SK-N-SH treated with all-trans-retinoic acid at 6 μM for 48 hours (cell line): ENCODE measurements around the gene RBMS1.

ENCODE experiments used
- ATAC-seq: fragments of 200-7000 bp; cut with Tn5 transposase; 3 replicates; pipeline ENCODE4 v1.9.1; 2020; ENCODE audit warnings: mild to moderate bottlenecking, moderate library complexity
- BACH2 ChIP-seq: fragments of 250-450 bp; sonication (Bioruptor Pico); IDR thresholded peaks from 2 replicates; pipeline ENCODE4 v1.9.0; 2021; ENCODE audit warnings: mild to moderate bottlenecking, borderline replicate concordance
- CREB5 ChIP-seq: fragments of 250-450 bp; sonication (Bioruptor Pico); IDR thresholded peaks from 2 replicates; pipeline ENCODE4 v1.5.1; 2020; ENCODE audit warnings: low read depth, mild to moderate bottlenecking, moderate library complexity
- CSDC2 ChIP-seq: fragments of 250-450 bp; sonication (Bioruptor Pico); IDR thresholded peaks from 2 replicates; pipeline ENCODE4 v1.5.0; 2020; ENCODE audit warnings: mild to moderate bottlenecking, moderate library complexity
- GLIS3 ChIP-seq: fragments of 250-450 bp; sonication (Bioruptor Pico); IDR thresholded peaks from 2 replicates; pipeline ENCODE4 v1.5.0; 2020; ENCODE audit warnings: mild to moderate bottlenecking, moderate library complexity
- ISL1 ChIP-seq: fragments of 250-450 bp; sonication (Bioruptor Pico); IDR thresholded peaks from 2 replicates; pipeline ENCODE4 v2.1.2; 2022; ENCODE audit warnings: mild to moderate bottlenecking, moderate library complexity
- OSR1 ChIP-seq: fragments of 250-450 bp; sonication (Bioruptor Pico); IDR thresholded peaks from 2 replicates; pipeline ENCODE4 v1.8.0; 2022; ENCODE audit warnings: moderate library complexity, mild to moderate bottlenecking, inconsistent platforms
- POU6F1 ChIP-seq: fragments of 250-450 bp; sonication (Bioruptor Pico); IDR thresholded peaks from 2 replicates; pipeline ENCODE4 v1.8.0; 2021; ENCODE audit warnings: low read depth, mild to moderate bottlenecking, moderate library complexity, borderline replicate concordance
- PPARA ChIP-seq: fragments of 250-450 bp; sonication (Bioruptor Pico); IDR thresholded peaks from 2 replicates; pipeline ENCODE4 v1.5.0; 2020; ENCODE audit warnings: mild to moderate bottlenecking, borderline replicate concordance
- RARB ChIP-seq: fragments of 250-450 bp; sonication (Bioruptor Pico); IDR thresholded peaks from 2 replicates; pipeline ENCODE4 v1.8.0; 2021; ENCODE audit warnings: mild to moderate bottlenecking, moderate library complexity
- SNAI2 ChIP-seq: fragments of 250-450 bp; sonication (Bioruptor Pico); IDR thresholded peaks from 2 replicates; pipeline ENCODE4 v1.5.0; 2020; ENCODE audit warnings: mild to moderate bottlenecking, moderate library complexity
- TCF4 ChIP-seq: fragments of 250-450 bp; sonication (Bioruptor Pico); IDR thresholded peaks from 2 replicates; pipeline ENCODE4 v1.8.0; 2021; ENCODE audit warnings: mild to moderate bottlenecking, moderate library complexity, borderline replicate concordance
- TOX ChIP-seq: fragments of 250-450 bp; sonication (Bioruptor Pico); IDR thresholded peaks from 2 replicates; pipeline ENCODE4 v1.8.0; 2021; ENCODE audit warnings: mild to moderate bottlenecking, moderate library complexity, borderline replicate concordance
- TSHZ2 ChIP-seq: fragments of 250-450 bp; sonication (Bioruptor Pico); IDR thresholded peaks from 2 replicates; pipeline ENCODE4 v1.5.0; 2020; ENCODE audit warnings: mild to moderate bottlenecking, moderate library complexity
- ZC3H10 ChIP-seq: fragments of 250-450 bp; sonication (Bioruptor Pico); IDR thresholded peaks from 2 replicates; pipeline ENCODE4 v1.5.1; 2021; ENCODE audit warnings: mild to moderate bottlenecking, moderate library complexity
- ZFP3 ChIP-seq: fragments of 250-450 bp; sonication (Bioruptor Pico); IDR thresholded peaks from 2 replicates; pipeline ENCODE4 v1.5.0; 2020; ENCODE audit warnings: mild to moderate bottlenecking, moderate library complexity
- ZFP30 ChIP-seq: fragments of 450-650 bp; formaldehyde crosslinking; IDR thresholded peaks from 2 replicates; pipeline ENCODE4 v1.5.0; 2022; ENCODE audit warnings: mild to moderate bottlenecking, moderate library complexity
- ZNF565 ChIP-seq: fragments of 450-650 bp; formaldehyde crosslinking; conservative IDR thresholded peaks from 2 replicates; pipeline ENCODE4 v1.5.0; 2020; ENCODE audit warnings: low read depth, mild to moderate bottlenecking, moderate library complexity
- ZNF70 ChIP-seq: fragments of 450-650 bp; formaldehyde crosslinking; IDR thresholded peaks from 2 replicates; pipeline ENCODE4 v1.5.0; 2020; ENCODE audit warnings: mild to moderate bottlenecking, moderate library complexity
- ZNF8 ChIP-seq: fragments of 450-650 bp; formaldehyde crosslinking; IDR thresholded peaks from 2 replicates; pipeline ENCODE4 v1.5.0; 2020; ENCODE audit warnings: mild to moderate bottlenecking, moderate library complexity
- TF ChIP-seq, protein P1 (sequence below): fragments of 250-450 bp; sonication (Bioruptor Pico); IDR thresholded peaks from 2 replicates; pipeline ENCODE4 v1.8.0; 2020; ENCODE audit warnings: mild to moderate bottlenecking, moderate library complexity, borderline replicate concordance

RBMS1 gene

GRCh38 chr2:160356485-160356884 lies 137.1 kb downstream of the RBMS1 start:
- TF ChIP-seq TOX (CRISPR knock-in tag) (no peak), TSHZ2 (CRISPR knock-in tag) (no peak), GLIS3 (CRISPR knock-in tag) (no peak), ZC3H10 (CRISPR knock-in tag) (no peak), PPARA (CRISPR knock-in tag) (no peak), ZNF8 (CRISPR knock-in tag) (no peak), CSDC2 (CRISPR knock-in tag) (no peak), TCF4 (CRISPR knock-in tag) (no peak)
- no peak for ATAC-seq

DNA sequence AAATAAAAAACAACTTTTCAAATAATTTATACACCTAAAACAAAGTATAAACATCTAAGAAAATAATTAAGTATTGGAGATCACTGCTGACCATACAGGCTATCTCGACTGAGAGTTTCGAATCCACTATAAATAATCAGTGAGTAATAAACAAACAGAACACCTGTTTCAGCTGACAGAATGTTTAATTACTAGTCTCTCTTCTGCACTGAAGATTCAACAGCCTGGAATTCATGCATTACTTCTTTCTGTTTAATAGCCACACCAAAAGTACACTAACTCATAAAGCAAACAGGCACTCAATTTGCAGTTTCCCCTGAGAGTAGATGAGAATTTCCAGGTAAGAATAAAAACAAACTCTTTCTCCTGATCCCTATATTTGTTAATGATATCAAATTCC lies 138.5 kb downstream of the RBMS1 start:
- ATAC-seq: no peak
- TF ChIP-seq BACH2 (CRISPR knock-in tag) (no peak), CREB5 (CRISPR knock-in tag) (no peak), OSR1 (CRISPR knock-in tag) (no peak), ZNF565 (CRISPR knock-in tag) (no peak)
- TF ChIP-seq, protein P1, sequence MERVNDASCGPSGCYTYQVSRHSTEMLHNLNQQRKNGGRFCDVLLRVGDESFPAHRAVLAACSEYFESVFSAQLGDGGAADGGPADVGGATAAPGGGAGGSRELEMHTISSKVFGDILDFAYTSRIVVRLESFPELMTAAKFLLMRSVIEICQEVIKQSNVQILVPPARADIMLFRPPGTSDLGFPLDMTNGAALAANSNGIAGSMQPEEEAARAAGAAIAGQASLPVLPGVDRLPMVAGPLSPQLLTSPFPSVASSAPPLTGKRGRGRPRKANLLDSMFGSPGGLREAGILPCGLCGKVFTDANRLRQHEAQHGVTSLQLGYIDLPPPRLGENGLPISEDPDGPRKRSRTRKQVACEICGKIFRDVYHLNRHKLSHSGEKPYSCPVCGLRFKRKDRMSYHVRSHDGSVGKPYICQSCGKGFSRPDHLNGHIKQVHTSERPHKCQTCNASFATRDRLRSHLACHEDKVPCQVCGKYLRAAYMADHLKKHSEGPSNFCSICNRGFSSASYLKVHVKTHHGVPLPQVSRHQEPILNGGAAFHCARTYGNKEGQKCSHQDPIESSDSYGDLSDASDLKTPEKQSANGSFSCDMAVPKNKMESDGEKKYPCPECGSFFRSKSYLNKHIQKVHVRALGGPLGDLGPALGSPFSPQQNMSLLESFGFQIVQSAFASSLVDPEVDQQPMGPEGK: no peak

- no peak for TF ChIP-seq ZNF565 (CRISPR knock-in tag)
- no peak for ATAC-seq
Observed at GRCh38 chr2:160354677-160355076, 138.9 kb downstream of the RBMS1 start.

- ATAC-seq: no peak
- TF ChIP-seq TSHZ2 (CRISPR knock-in tag): no peak
- no peak for TF ChIP-seq ZFP30
- no peak for TF ChIP-seq SNAI2 (CRISPR knock-in tag)
- no peak for TF ChIP-seq ZNF8 (CRISPR knock-in tag)
- no peak for TF ChIP-seq ZNF70
- TF ChIP-seq OSR1 (CRISPR knock-in tag): no peak
- no peak for TF ChIP-seq CREB5 (CRISPR knock-in tag)
- no peak for TF ChIP-seq POU6F1 (CRISPR knock-in tag)
- no peak for TF ChIP-seq TCF4 (CRISPR knock-in tag)
- no peak for TF ChIP-seq ISL1
- TF ChIP-seq RARB (CRISPR knock-in tag): no peak
- TF ChIP-seq, protein P1: no peak
- no peak for TF ChIP-seq ZC3H10 (CRISPR knock-in tag)
- no peak for TF ChIP-seq ZFP3
- TF ChIP-seq PPARA (CRISPR knock-in tag): no peak
- TF ChIP-seq ZNF565 (CRISPR knock-in tag): no peak
Observed at GRCh38 chr2:160353813-160354212, 139.8 kb downstream of the RBMS1 start.
